Posterior vena cava (tissue), 2 donors: ENCODE measurements around the gene STIMATE. TPM values are rescaled to one million over a fixed set of nuclear protein-coding genes. Genes with fewer than 3 reads are reported as not detected.

Experiments used
- DNase-seq: peaks from one replicate; pipeline ENCODE4 v3.0.0-alpha.2; 2020; ENCODE audit warnings: low spot score
- intact Hi-C, 2 donors: fragments of 100-400 bp; cut with DNase I; formaldehyde crosslinking; loops; one replicate each; pipeline versions ENCODE4 v1.14.1 to v1.14.2; 2022 to 2023
- total RNA-seq, 2 donors: library from RNA; stranded (reverse); fragmentation: NEBNext Ultra II Directional; extraction: Animal tissue kit (Norgen Biotek cat#: 25700); gene quantifications; one replicate each; pipeline ENCODE4 v1.2.1, GENCODE V29; 2021
- donor health status: DM: yes; HTN: yes; CAD: no.
- donor health status: DM: yes; HTN: yes; CAD: no.

The STIMATE gene
- total RNA-seq, 2 donors from 2014 or later: 20.7 to 24.1 TPM

- intact Hi-C loops: no loop called here
Measured at GRCh38 chr3:52874864-52875587, 22.3 kb downstream of the STIMATE start.

GRCh38 chr3:52874160-52874701 lies 23.1 kb downstream of the STIMATE start:
- intact Hi-C loops: no loop called here

More at GRCh38 chr3:52874864-52875587, 22.3 kb downstream of the STIMATE start:
- no peak for DNase-seq

GRCh38 chr3:52873433-52874159 lies 23.8 kb downstream of the STIMATE start:
- intact Hi-C loops: no loop called here
- no peak for DNase-seq

More at GRCh38 chr3:52874160-52874701, 23.1 kb downstream of the STIMATE start:
- no peak for DNase-seq

GRCh38 chr3:52872245-52872644 lies 25.1 kb downstream of the STIMATE start:
- DNase-seq: no peak
- intact Hi-C loops: no loop called here

- no peak for DNase-seq
- intact Hi-C loops: no loop called here
Measured at GRCh38 chr3:52871761-52872160, 25.6 kb downstream of the STIMATE start.

- intact Hi-C loops: no loop called here
Measured at GRCh38 chr3:52870471-52870870, 26.9 kb downstream of the STIMATE start.

GRCh38 chr3:52866427-52866826 lies 30.9 kb downstream of the STIMATE start:
- no peak for DNase-seq
- intact Hi-C loops: no loop called here

More at GRCh38 chr3:52870471-52870870, 26.9 kb downstream of the STIMATE start:
- DNase-seq: no peak

GRCh38 chr3:52865994-52866393 lies 31.4 kb downstream of the STIMATE start:
- intact Hi-C loops: no loop called here
- no peak for DNase-seq

- intact Hi-C loops: no loop called here
Measured at GRCh38 chr3:52860424-52860768, 37.0 kb downstream of the STIMATE start.

GRCh38 chr3:52859686-52860423 lies 37.5 kb downstream of the STIMATE start:
- intact Hi-C loops: loop anchor here (10.0 kb wide), 2 partner anchors 65 to 75 kb away; no protein-coding TSS in a partner anchor
- DNase-seq: no peak

More at GRCh38 chr3:52860424-52860768, 37.0 kb downstream of the STIMATE start:
- DNase-seq: no peak

- no peak for DNase-seq
- intact Hi-C loops: loop anchor here (10.0 kb wide), 2 partner anchors 67 to 77 kb away; no protein-coding TSS in a partner anchor
Measured at GRCh38 chr3:52857864-52858263, 39.5 kb downstream of the STIMATE start.

- intact Hi-C loops: loop anchor here (10.0 kb wide), 2 partner anchors 68 to 78 kb away; no protein-coding TSS in a partner anchor
- DNase-seq: no peak
Measured at GRCh38 chr3:52857133-52857532, 40.2 kb downstream of the STIMATE start.

- intact Hi-C loops: loop anchor here (10.0 kb wide), 2 partner anchors 68 to 78 kb away; no protein-coding TSS in a partner anchor
- DNase-seq: no peak
Measured at GRCh38 chr3:52856666-52857065, 40.7 kb downstream of the STIMATE start.

- intact Hi-C loops: loop anchor here (10.0 kb wide), 2 partner anchors 71 to 81 kb away; no protein-coding TSS in a partner anchor
- DNase-seq: no peak
Measured at GRCh38 chr3:52854013-52854412, 43.3 kb downstream of the STIMATE start.

GRCh38 chr3:52852419-52852818 lies 44.9 kb downstream of the STIMATE start:
- intact Hi-C loops: loop anchor here (10.0 kb wide), 2 partner anchors 72 to 82 kb away; no protein-coding TSS in a partner anchor
- no peak for DNase-seq

GRCh38 chr3:52851348-52851747 lies 46.0 kb downstream of the STIMATE start:
- intact Hi-C loops: loop anchor here (10.0 kb wide), 2 partner anchors 73 to 83 kb away; no protein-coding TSS in a partner anchor
- no peak for DNase-seq

- intact Hi-C loops: loop anchor here (10.0 kb wide), 2 partner anchors 75 to 85 kb away; no protein-coding TSS in a partner anchor
- peak; percentile 59 for DNase-seq
Measured at GRCh38 chr3:52849656-52850055, 47.7 kb downstream of the STIMATE start.

GRCh38 chr3:52848617-52849016 lies 48.7 kb downstream of the STIMATE start:
- DNase-seq: peak; percentile 72
- intact Hi-C loops: no loop called here

- intact Hi-C loops: no loop called here
- DNase-seq: peak; percentile 76
Measured at GRCh38 chr3:52847726-52848125, 49.6 kb downstream of the STIMATE start.
